H54 (cell line): ENCODE results near the gene SLC22A17.

Source experiments
- DNase-seq: peaks from one replicate; pipeline ENCODE4 v3.0.0; 2011; ENCODE audit warnings: low spot score, mixed read lengths; ENCODE audit not compliant: insufficient read length
- FAIRE-seq: peaks from 3 replicates; lab custom pipeline; 2011; peaks lifted over from hg19 to GRCh38; lab: Jason Lieb, UNC
- POLR2A ChIP-seq: IDR thresholded peaks from 2 replicates; pipeline ENCODE4 v1.6.1; 2011; ENCODE audit warnings: low read depth, mild to moderate bottlenecking, low read length

Gene SLC22A17

GRCh38 chr14:23361763-23362162, 9.1 kb upstream of the SLC22A17 start:
- FAIRE-seq (no peak), DNase-seq (no peak)
- no peak for TF ChIP-seq POLR2A

DNA sequence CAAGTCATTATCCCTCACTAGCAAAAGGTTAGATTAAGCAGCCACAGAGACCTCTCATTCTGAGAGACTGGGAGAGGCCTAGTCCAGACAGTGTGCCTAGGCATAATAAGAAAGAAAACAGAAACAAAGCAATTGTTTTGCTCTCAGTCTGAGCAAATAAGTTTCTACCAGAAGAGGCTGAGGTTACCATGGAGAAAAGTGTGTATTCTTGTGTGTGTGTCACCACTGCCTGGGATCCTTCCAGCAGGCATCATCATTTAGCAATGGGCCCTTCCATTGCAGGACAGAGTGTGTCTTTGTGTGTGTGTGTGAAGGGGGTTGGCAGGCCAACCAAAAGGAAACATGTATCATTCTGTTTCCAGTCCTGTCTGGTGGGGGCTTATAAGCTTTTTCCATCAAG, 8.6 kb upstream of the SLC22A17 start:
- no peak for DNase-seq

GRCh38 chr14:23360496-23360895, 7.8 kb upstream of the SLC22A17 start:
- peak; percentile 38 for DNase-seq
- FAIRE-seq, result no peak
- TF ChIP-seq POLR2A, result no peak

More for the DNA sequence above, 8.6 kb upstream of the SLC22A17 start:
- no peak for TF ChIP-seq POLR2A
- FAIRE-seq, result no peak

DNA sequence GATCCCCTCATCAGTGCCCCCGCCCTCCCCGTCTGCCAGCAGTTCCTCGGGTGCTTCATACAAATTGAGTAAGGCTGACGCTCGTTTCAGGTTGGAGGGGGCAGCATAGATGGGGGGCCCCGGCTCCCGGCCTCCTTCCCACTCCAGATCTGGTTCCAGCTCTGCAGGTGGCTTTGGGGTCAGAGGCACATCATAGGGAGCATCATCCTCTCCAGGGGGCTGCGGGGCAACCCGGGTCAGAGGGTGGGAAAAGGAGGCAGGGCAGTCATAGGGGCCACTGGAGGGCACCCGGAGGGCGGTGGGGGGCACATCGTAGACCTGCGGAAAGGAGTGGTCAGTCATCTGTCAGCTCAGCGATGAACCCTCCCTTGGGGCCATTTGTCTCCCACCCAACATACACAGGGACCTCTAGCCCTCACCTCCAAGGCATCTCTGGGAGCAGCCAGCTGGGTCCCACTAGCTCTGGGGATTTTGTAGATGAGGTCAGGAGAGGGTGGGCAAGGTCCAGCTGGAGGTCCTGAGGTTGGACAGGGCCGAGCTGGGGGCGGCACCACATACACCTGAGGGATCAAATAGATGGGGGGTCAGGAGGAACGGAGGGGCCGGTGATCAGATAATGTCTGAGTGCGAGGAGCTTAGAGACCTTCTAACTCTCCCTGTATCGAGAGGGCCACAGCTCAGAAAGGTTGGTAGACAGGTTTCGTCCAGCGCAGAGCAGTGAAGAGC, 7.2 kb upstream of the SLC22A17 start:
- DNase-seq, result no peak
- TF ChIP-seq POLR2A, result no peak
- no peak for FAIRE-seq

DNA sequence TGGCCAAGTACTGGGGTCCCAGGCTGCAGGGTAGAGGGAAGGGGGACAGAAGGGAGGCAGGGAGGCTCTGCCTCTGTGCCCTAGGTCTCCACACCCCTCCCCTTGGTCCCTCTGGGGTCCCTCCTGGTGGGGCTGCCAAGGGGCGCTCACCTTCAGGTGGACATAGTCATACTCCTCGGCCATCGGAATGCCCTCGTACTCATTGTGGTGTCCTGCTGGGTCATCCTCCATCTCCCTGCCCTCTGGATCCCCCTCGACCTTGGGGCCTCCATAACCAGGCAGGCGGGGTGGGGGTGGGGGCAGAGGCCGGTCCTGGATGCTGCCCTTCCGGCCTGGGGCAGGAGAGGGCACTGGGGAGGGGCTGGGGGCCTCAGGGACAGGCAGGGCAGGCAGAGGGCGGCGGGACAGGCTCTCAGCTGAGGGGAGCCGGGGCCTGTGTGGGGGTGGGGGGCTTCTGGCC, 6.5 kb upstream of the SLC22A17 start:
- FAIRE-seq, result no peak
- DNase-seq, result no peak
- no peak for TF ChIP-seq POLR2A

- no peak for DNase-seq
- FAIRE-seq, result no peak
- TF ChIP-seq POLR2A, result no peak
Observed at GRCh38 chr14:23358553-23359166, 6.0 kb upstream of the SLC22A17 start.

DNA sequence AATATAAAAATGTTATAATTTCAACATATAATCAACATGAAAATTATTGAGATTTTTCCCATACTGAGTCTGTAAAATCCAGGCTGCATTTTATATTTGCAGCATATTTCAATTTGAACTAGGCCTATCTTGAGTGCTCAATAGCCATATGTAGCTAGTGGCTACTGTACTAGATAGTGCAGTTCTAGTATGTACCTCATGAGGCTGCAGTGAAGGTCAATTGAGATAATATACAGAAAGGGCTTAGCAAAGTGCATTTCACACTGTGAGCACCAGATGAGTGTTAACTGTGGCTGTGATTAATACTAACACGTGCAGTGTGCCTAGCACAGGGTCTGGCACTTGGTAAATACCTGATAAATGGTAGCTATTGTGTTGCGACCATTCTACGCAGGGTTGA, 5.4 kb upstream of the SLC22A17 start:
- DNase-seq (no peak), FAIRE-seq (no peak)
- TF ChIP-seq POLR2A, result no peak

DNA sequence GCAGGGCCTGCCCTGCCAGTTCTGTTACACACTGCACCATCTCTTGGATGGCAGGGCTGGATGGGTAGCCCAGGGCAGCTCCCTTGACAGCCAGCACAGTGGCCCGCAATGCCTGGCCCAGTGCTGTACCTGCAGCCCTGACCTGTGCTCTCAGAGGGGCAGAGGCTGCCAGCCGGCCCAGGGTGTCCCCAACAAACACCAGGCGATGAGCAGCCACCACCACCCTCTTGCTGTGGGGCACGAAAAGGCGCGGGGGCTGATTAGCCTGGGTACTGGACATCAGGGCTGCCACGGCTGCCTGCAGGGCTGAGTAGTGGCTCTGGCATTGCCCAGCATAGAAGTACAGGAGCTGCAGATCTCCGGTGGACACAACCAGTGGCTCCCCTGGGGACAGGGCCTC, 4.6 kb upstream of the SLC22A17 start:
- TF ChIP-seq POLR2A, result no peak
- no peak for FAIRE-seq
- no peak for DNase-seq

DNA sequence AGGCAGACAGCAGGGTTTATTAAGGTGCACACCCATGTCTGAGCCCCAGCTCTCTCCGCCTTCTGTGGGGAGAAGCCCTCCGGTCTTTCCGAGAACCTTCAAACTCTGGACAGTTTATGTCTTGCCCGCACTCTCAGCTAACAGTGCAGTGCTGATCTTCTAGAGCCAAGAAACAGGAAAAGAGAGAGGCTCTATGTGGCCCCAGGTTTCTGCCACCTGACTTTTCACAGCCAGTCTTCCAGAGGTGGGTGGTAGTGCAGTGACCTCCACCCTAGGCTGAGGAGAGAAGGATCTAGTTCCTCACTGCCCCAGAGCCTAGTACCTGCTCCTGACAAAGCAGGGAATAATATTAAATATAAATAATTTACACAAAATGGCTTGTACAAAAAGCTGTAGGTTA, 4.0 kb upstream of the SLC22A17 start:
- FAIRE-seq (no peak), DNase-seq (no peak)
- no peak for TF ChIP-seq POLR2A

DNA sequence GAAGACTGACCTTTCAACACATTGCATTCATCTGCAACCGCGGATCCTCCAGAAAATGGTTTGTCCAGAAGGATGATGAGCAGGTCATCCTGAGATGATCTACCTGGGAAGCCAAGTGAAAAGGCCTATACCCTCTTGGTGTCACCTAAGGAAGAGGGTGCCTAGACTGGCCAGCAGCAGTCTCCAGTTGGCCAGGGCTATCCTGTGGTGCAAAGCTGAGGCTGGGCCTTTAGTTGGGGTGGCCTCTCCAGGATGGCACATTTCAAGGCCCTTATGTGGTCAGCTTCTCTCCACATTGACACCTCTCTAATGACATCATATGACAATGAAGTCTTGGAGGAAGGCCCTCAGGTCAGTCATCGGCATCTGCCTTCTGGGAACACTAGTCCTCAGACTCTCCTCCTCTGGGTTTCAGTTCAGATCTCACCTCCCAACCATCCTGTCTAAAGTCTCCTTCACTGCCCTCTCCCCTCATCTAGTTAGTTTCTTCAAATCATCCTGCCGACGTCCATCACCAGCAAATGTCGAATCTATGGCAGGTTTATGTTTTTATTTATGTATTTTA, 3.3 kb upstream of the SLC22A17 start:
- no peak for DNase-seq

DNA sequence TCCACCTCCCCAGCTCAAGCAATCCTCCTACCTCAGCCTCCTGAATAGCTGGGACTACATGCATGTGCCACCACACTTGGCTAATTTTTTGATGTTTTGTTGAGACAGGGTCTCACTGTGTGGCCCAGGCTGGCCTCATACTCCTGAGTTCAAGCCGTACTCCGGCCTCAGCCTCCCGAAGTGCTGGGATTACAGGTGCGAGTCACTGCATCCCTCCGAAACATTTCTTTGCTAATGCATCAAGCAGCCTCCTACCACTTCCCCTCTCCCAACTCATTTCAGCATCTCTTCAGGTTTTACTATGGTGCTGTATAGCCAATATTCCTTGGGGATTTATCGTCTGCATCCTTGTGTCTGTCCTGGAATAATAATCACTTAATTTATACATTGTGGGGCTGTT, 2.3 kb upstream of the SLC22A17 start:
- no peak for TF ChIP-seq POLR2A
- FAIRE-seq, result no peak
- DNase-seq, result no peak

More for the DNA sequence above, 3.3 kb upstream of the SLC22A17 start:
- FAIRE-seq, result no peak
- TF ChIP-seq POLR2A, result no peak

- no peak for FAIRE-seq
- TF ChIP-seq POLR2A, result no peak
- DNase-seq, result no peak
Observed at GRCh38 chr14:23353433-23353780, 720 bp upstream of the SLC22A17 start.

DNA sequence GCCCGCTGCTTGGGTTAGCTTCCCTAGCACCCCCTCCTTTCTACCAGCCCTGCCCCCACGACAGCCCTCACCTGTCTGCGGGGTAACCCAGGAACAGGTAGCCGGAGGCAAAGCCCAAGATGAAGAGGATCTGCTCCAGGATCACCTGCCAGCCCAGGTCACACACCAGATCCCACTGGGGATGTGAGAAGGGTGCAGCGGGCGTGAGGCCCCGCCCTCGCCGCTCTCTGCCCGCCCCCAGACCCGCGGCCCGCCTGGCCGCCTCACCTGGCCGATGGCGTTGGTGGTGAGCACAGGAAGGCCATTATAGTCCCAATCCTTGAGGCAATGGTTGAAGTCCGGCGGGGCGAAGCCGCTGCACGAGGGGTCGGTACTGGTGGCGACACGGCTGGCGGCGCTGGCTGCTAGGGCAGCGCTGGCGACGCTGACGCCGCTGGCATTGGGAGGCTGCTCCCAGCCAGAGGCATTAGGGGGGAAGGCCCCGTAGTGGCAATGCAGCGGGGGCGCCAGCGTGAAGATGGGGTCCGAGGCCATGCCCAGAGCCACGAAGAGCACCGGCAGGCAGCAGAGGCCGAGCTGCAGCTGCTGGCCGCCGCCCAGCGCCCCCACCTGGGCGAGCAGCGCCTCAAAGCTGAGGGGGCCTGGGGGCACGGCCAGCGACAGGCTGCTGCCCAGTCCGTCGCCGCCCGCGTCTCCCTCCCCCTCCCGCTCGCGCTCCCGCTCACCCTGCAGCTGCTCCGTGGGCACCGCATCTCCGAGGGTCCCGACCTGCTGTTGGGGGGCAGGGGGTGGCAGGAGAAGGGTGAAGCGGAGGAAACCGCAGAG, 794 bp downstream of the SLC22A17 start:
- DNase-seq, result no peak
- FAIRE-seq, result no peak
- TF ChIP-seq POLR2A, result no peak

DNA sequence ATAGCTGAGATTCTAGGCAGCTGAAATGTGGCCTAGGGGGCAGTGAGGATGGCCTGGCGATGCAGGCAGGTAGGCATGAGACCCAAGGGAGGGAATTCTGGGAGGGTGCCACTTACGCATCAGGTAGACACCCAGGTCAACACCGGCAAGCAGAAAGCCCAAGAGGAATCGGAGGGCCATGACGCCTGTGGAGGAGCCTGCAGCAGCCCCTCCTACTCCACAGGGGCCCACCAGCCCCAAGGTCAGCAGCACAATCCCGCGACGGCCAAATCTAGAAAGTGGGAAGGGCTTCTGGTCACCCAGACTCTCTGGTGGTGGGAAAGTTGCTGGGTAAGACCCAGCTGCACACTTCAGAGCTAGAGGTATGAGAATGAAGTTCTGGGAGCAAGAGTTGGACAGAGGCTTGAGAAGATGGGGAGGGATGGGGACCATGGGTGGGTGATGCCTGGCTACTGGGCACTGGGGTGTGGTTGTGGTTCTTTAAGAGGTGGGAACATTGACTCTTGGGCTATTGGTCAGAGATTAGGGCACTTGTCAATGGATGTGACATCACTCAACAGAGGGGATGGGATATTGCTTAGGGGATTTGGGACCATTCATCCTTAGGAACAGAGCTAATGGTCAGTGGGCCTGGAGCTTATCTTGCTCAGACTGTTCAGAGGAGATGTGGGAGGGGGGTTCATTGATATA, 3.4 kb downstream of the SLC22A17 start:
- DNase-seq (no peak), FAIRE-seq (no peak)
- no peak for TF ChIP-seq POLR2A
